ENCODE data around the gene TMEM203.
A peak's percentile ranks its signal among the peaks of the same experiment; 100 is the strongest.

Gene TMEM203

DNA sequence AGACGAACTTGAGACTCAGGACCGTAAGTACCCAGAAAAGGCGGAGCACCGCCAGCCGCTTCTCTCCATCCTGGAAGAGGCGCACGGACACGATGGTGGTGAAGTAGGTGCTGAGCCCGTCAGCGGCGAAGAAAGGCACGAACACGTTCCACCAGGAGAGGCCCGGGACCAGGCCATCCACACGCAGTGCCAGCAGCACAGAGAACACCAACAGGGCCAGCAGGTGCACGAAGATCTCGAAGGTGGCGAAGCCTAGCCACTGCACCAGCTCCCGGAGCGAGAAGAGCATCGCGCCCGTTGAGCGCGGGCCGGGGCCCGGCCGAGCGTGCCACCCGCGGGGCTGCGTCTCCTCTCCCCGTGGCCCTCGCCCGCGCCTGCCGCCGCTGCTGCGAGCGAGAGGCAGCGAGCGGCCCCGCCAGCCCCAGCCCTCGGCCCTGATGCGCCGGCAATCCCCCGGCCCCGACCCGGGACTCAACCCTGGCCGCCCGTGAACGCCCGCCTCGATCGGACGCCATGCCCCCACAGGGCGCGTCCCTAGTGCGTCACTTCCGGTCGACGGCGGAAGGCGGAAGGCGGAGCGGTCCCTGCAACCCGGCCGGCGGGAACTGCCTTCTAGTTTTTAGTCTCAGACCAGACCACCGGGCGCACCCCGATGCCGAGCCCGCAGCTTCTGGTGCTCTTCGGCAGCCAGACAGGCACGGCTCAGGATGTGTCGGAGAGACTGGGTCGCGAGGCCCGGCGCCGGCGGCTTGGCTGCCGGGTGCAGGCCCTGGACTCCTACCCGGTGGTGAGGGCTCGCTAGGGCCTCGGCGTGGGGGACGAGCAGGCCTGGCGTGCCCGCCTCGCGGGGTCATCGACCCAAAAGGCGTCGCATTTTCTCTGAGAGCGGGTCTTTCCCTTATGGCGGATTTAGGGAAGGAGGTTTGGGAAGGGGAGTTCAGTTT is at the start of gene TMEM203, which contains the start of gene NDOR1:
TMEM203 (minus strand) TSS at position 523 of the 944 bp plus-strand sequence; CDS start at position 289, 234 bp downstream.
NDOR1 (plus strand) TSS at position 575 of the 944 bp plus-strand sequence; CDS start at position 653, 78 bp downstream.
- CTCF ChIA-PET, result interaction anchor here (1.0 to 3.9 kb wide), 7 partner anchors 16 to 57 kb away, joined by 3 to 18 read pairs (median 7); partner anchors contain the start of genes ANAPC2, CYSRT1, RNF224 and SSNA1
- DNase-seq (ENCODE audit: extremely low spot score), result peak; percentile 96
- no peak for TF ChIP-seq CTCF (IDR thresholded peaks at IDR 0.05; ENCODE audit: control extremely low read depth, extremely low read depth, low read depth, missing control alignments)
- POLR2A ChIA-PET, result interaction anchor here (0.6 to 1.0 kb wide), 2 partner anchors 18 to 37 kb away, joined by 3 to 5 read pairs; no protein-coding TSS in a partner anchor

DNA sequence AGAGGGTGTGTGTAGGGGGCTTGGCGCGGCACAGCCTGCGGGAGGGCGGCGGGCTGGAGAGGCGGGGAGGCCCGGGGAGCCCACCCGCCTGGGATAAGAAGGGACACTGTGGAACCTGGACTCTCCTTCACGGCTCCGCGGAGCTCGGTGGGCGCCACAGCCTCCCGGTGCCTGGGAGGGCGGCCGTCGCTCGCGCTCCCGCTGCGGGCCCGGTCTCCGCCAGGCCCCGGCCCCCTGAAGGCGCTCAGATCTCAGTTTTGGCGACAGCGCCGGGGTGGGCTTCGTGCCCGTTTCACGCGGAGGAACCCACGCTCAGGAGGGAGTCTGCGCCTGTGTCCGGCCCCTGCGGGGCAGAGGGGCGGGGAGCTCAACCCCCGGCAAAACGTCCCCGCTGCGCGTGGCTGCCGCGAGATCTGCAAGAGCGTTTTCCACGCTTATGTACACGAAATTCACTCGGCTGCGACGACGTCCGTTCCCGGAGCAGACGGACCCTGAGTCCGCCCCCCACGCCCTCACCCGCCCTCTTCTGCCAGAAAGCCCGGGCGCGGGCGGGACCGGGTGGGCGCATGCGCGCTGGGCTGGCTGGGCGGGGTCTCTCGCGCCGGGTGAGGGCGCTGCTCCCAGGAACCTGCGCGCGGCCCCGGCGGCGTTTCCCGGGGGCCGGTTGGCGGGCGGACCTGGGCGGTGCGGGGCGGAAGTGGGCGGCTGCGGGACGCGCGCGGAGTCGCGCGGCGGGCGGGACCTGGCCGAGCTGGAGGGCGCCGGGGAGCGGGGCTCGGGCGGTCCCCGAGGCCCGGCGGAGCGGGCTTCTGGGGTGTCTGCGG is 49.4 kb upstream of the TMEM203 start, which contains the start of gene NELFB:
NELFB (plus strand) TSS at position 704 of the 824 bp plus-strand sequence.
- DNase-seq (ENCODE audit: extremely low spot score), result peak; percentile 100
- CTCF ChIA-PET, result interaction anchor here (0.8 to 2.3 kb wide), 8 partner anchors 8 to 168 kb away, joined by 3 to 13 read pairs (median 4); partner anchors contain the start of genes EXD3, NOXA1 and TUBB4B
- POLR2A ChIA-PET, result interaction anchor here (0.5 to 7.2 kb wide), 4 partner anchors 12 to 366 kb away, joined by 3 to 124 read pairs (median 3); partner anchors contain the start of gene TUBB4B
- no peak for TF ChIP-seq CTCF (IDR thresholded peaks at IDR 0.05; ENCODE audit: control extremely low read depth, extremely low read depth, low read depth, missing control alignments)

- no peak for DNase-seq (ENCODE audit: extremely low spot score)
Measured at GRCh38 chr9:137253717-137254623, 48.5 kb upstream of the TMEM203 start.

GRCh38 chr9:137252555-137253506 is 47.4 kb upstream of the TMEM203 start:
- CTCF ChIA-PET, result interaction anchor here (1.1 to 2.0 kb wide), 6 partner anchors 9 to 50 kb away, joined by 3 to 8 read pairs (median 4); partner anchors contain the start of gene RNF224
- DNase-seq (ENCODE audit: extremely low spot score), result no peak
- POLR2A ChIA-PET, result interaction anchor here (1.3 to 7.2 kb wide), 2 partner anchors 10 to 16 kb away, joined by 3 to 124 read pairs; partner anchors contain the start of gene TUBB4B
- no peak for TF ChIP-seq CTCF (IDR thresholded peaks at IDR 0.05; ENCODE audit: control extremely low read depth, extremely low read depth, low read depth, missing control alignments)

More at GRCh38 chr9:137253717-137254623, 48.5 kb upstream of the TMEM203 start:
- ChIA-PET POLR2A (interaction anchor here (0.5 to 7.2 kb wide), 4 partner anchors 11 to 365 kb away, joined by 3 to 124 read pairs (median 3); partner anchors contain the start of gene TUBB4B), CTCF (interaction anchor here (0.8 to 2.0 kb wide), 11 partner anchors 9 to 169 kb away, joined by 3 to 10 read pairs (median 4); partner anchors contain the start of genes EXD3, NOXA1, RNF224 and TUBB4B)
- no peak for TF ChIP-seq CTCF (IDR thresholded peaks at IDR 0.05; ENCODE audit: control extremely low read depth, extremely low read depth, low read depth, missing control alignments)
